PC-3 (cell line): ENCODE results near the gene PPP4R4.

Source experiments
- EZH2 ChIP-seq: fragments of 300-600 bp; sonication (generic); IDR thresholded peaks from one replicate; pipeline ENCODE4 v1.6.1; 2017; ENCODE audit warnings: antibody characterized with exemption, mild to moderate bottlenecking, low read length; ENCODE audit not compliant: unreplicated experiment
- TF ChIP-seq, protein P1 (sequence below): fragments of 300-600 bp; sonication (generic); conservative IDR thresholded peaks from 2 replicates; pipeline ENCODE4 v1.5.1; 2017; ENCODE audit warnings: antibody characterized with exemption, low read depth, mild to moderate bottlenecking, low read length

GRCh38 chr14:94161058-94161457, 13.1 kb upstream of the PPP4R4 start:
- no peak for TF ChIP-seq EZH2
- TF ChIP-seq, protein P1, sequence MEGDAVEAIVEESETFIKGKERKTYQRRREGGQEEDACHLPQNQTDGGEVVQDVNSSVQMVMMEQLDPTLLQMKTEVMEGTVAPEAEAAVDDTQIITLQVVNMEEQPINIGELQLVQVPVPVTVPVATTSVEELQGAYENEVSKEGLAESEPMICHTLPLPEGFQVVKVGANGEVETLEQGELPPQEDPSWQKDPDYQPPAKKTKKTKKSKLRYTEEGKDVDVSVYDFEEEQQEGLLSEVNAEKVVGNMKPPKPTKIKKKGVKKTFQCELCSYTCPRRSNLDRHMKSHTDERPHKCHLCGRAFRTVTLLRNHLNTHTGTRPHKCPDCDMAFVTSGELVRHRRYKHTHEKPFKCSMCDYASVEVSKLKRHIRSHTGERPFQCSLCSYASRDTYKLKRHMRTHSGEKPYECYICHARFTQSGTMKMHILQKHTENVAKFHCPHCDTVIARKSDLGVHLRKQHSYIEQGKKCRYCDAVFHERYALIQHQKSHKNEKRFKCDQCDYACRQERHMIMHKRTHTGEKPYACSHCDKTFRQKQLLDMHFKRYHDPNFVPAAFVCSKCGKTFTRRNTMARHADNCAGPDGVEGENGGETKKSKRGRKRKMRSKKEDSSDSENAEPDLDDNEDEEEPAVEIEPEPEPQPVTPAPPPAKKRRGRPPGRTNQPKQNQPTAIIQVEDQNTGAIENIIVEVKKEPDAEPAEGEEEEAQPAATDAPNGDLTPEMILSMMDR = no peak
